Panc1 (cell line): ENCODE data around the gene TMPRSS2. TPM values are rescaled to one million over a fixed set of nuclear protein-coding genes. Genes with fewer than 3 reads are reported as not detected.

Source experiments
- ATAC-seq: fragments of 200-7000 bp; cut with Tn5 transposase; 2 replicates; pipeline ENCODE4 v1.9.1; 2020; ENCODE audit warnings: mild to moderate bottlenecking, moderate library complexity
- BruUV-seq: library from RNA; stranded (reverse); fragments of 400-500 nt; replicated peaks from 2 replicates; lab custom pipeline; 2021; lab: Mats Ljungman, UMichigan
- CTCF ChIA-PET: fragments of 300-600 bp; sonication (Branson Sonifier 250); formaldehyde crosslinking; loops from one replicate; lab custom pipeline; 2022; ENCODE audit warnings: antibody characterized with exemption; lab: Charles Lee
- POLR2A ChIA-PET: fragments of 300-600 bp; sonication (Branson Sonifier 250); formaldehyde crosslinking; loops from one replicate; lab custom pipeline; 2022; ENCODE audit warnings: antibody characterized with exemption; lab: Charles Lee
- DNase-seq: peaks from one replicate; pipeline ENCODE4 v3.0.0-alpha.2; 2010; ENCODE audit warnings: low read depth, low spot score
- H3K27ac ChIP-seq: 2 replicates; pipeline ENCODE4 v1.5.1; 2011; ENCODE audit warnings: mild to moderate bottlenecking, low read length, inconsistent platforms
- H3K27me3 ChIP-seq: fragments of 200-500 bp; sonication (Bioruptor generic); 2 replicates; pipeline ENCODE4 v1.6.0; 2014; ENCODE audit warnings: low read length, inconsistent platforms; ENCODE audit not compliant: control insufficient read depth, insufficient read depth
- H3K36me3 ChIP-seq: fragments of 200-500 bp; sonication (Bioruptor generic); 2 replicates; pipeline ENCODE4 v1.5.1; 2014; ENCODE audit warnings: inconsistent platforms, mild to moderate bottlenecking, low read length, moderate library complexity; ENCODE audit not compliant: control insufficient read depth, insufficient read depth
- H3K4me1 ChIP-seq: 2 replicates; pipeline ENCODE4 v1.5.1; 2011; ENCODE audit warnings: inconsistent platforms, mild to moderate bottlenecking, low read length, moderate library complexity; ENCODE audit not compliant: control insufficient read depth, insufficient read depth
- H3K4me3 ChIP-seq, 2 experiments: 2 replicates each; pipeline ENCODE4 v1.5.1; 2011 to 2012; ENCODE audit warnings: low read depth in 2 of 2, low read length in 2 of 2, mild to moderate bottlenecking in 2 of 2, inconsistent platforms in 1 of 2, moderate library complexity in 1 of 2
- H3K9me3 ChIP-seq: fragments of 200-500 bp; sonication (Bioruptor generic); 2 replicates; pipeline ENCODE4 v1.5.1; 2014; ENCODE audit warnings: low read depth, mild to moderate bottlenecking, inconsistent platforms, low read length, moderate library complexity; ENCODE audit not compliant: control insufficient read depth, insufficient read depth
- POLR2AphosphoS5 ChIP-seq: IDR thresholded peaks from 2 replicates; pipeline ENCODE4 v1.6.1; 2012; ENCODE audit warnings: mild to moderate bottlenecking, low read depth, low read length, moderate library complexity
- REST ChIP-seq, 2 experiments: IDR thresholded peaks; 2 replicates each; pipeline ENCODE4 v1.6.1; 2011 to 2012; ENCODE audit warnings: low read depth in 2 of 2, control low read depth in 1 of 2, low read length in 1 of 2, mild to moderate bottlenecking in 1 of 2, moderate library complexity in 1 of 2; ENCODE audit not compliant: insufficient read depth in 1 of 2
- SIN3A ChIP-seq: IDR thresholded peaks from 2 replicates; pipeline ENCODE4 v1.6.1; 2012; ENCODE audit warnings: low read depth, mild to moderate bottlenecking, low read length, moderate library complexity, borderline replicate concordance; ENCODE audit not compliant: insufficient read depth
- TCF7L2 ChIP-seq: IDR thresholded peaks from 2 replicates; pipeline ENCODE4 v1.6.1; 2011; ENCODE audit warnings: mild to moderate bottlenecking, low read depth, low read length, inconsistent platforms
- in situ Hi-C: cut with HindIII; loops from 2 replicates; pipeline ENCODE4 v1.10.0; 2016; ENCODE audit warnings: low sequenced_read_pairs, low pct_unique_long_range_greater_than_20kb
- intact Hi-C: fragments of 100-400 bp; cut with micrococcal nuclease; formaldehyde crosslinking; loops from one replicate; pipeline ENCODE4 v1.10.0; 2022; ENCODE audit not compliant: unreplicated experiment
- total RNA-seq: library from RNA; stranded (reverse); gene quantifications from one replicate; pipeline ENCODE4 v1.2.1, GENCODE V29; 2021; ENCODE audit not compliant: unreplicated experiment
- TF ChIP-seq, protein P1 (sequence below): fragments of 450-650 bp; IDR thresholded peaks from 2 replicates; pipeline ENCODE4 v1.5.1; 2017; ENCODE audit warnings: mild to moderate bottlenecking

TMPRSS2 gene
- total RNA-seq, 1 experiment from 2014 or later: 111 TPM

- ChIA-PET CTCF (interaction anchor here (0.9 kb wide), 1 partner anchor 111 kb away, joined by 3 read pairs; no protein-coding TSS in a partner anchor), POLR2A (interaction anchor here (0.7 kb wide), 1 partner anchor 18 kb away, joined by 9 read pairs; no protein-coding TSS in a partner anchor)
- no TSS peak for BruUV-seq
- DNase-seq: no peak
- H3K4me3 ChIP-seq: no peak overlapping the region
- H3K36me3 ChIP-seq: no peaks in the 10 kb centered on the region
- intact Hi-C loops: no loop called here
- H3K27me3 ChIP-seq: no peaks in the 10 kb centered on the region
- peak overlapping the region; percentile 35; the same call in 1 of the 2 replicates for H3K27ac ChIP-seq
- in situ Hi-C loops: no loop called here
- ATAC-seq: peak; percentile 36; the same call in 1 of the 2 replicates
- peaks cover 50% of the 10 kb centered on the region for H3K4me1 ChIP-seq
- no peak for TF ChIP-seq SIN3A
- TF ChIP-seq POLR2AphosphoS5: no peak
- TF ChIP-seq, protein P1, sequence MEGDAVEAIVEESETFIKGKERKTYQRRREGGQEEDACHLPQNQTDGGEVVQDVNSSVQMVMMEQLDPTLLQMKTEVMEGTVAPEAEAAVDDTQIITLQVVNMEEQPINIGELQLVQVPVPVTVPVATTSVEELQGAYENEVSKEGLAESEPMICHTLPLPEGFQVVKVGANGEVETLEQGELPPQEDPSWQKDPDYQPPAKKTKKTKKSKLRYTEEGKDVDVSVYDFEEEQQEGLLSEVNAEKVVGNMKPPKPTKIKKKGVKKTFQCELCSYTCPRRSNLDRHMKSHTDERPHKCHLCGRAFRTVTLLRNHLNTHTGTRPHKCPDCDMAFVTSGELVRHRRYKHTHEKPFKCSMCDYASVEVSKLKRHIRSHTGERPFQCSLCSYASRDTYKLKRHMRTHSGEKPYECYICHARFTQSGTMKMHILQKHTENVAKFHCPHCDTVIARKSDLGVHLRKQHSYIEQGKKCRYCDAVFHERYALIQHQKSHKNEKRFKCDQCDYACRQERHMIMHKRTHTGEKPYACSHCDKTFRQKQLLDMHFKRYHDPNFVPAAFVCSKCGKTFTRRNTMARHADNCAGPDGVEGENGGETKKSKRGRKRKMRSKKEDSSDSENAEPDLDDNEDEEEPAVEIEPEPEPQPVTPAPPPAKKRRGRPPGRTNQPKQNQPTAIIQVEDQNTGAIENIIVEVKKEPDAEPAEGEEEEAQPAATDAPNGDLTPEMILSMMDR: no peak
- no peak for TF ChIP-seq TCF7L2
- no peak for TF ChIP-seq REST (IDR thresholded peaks at IDR 0.05; ENCODE audit: insufficient read depth in 1 of 2, low read depth in 2 of 2, low read length in 1 of 2)
- no peaks in the 10 kb centered on the region for H3K9me3 ChIP-seq
Measured at GRCh38 chr21:41501919-41502318, 6.0 kb downstream of the TMPRSS2 start.

DNA sequence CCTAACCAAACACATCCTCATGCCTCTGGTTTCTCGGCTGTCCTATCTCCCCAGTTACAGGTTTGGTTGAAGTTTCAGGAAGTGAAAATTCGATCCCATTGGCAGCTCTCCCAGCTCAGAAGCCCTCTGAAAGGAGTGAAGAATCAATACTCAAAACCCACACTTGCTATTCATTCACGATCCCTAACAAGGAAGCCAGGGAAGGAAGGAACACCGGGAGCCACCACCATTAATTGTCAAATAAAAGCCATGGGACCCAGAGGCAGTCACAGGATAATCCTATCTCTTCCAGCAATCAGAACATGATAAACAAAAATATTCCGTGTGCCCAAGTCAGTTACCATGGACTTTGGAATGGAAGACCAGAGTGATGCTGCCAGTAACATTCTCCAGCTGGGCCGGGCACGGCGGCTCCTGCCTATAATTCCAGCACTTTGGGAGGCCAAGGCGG is 7.0 kb downstream of the TMPRSS2 start:
- intact Hi-C loops (no loop called here), in situ Hi-C loops (no loop called here)
- no peak for TF ChIP-seq REST (IDR thresholded peaks at IDR 0.05; ENCODE audit: insufficient read depth in 1 of 2, low read depth in 2 of 2, low read length in 1 of 2)
- no peak for TF ChIP-seq SIN3A
- TF ChIP-seq, protein P1: no peak
- TF ChIP-seq POLR2AphosphoS5: no peak
- TF ChIP-seq TCF7L2: no peak
- ChIA-PET CTCF (no interaction called here), POLR2A (no interaction called here)
- Histone ChIP-seq H3K4me3 (no peak overlapping the region), H3K27ac (peak overlapping the region; percentile 54; the same call in 1 of the 2 replicates), H3K9me3 (no peaks in the 10 kb centered on the region), H3K36me3 (no peaks in the 10 kb centered on the region), H3K4me1 (peaks cover 47% of the 10 kb centered on the region), H3K27me3 (no peaks in the 10 kb centered on the region)
- no peak for DNase-seq
- BruUV-seq: no TSS peak
- no peak for ATAC-seq
